ENCODE data around the gene SORL1-AS1.
A peak's percentile ranks its signal among the peaks of the same experiment; 100 is the strongest.

The SORL1-AS1 gene

GRCh38 chr11:121408830-121409229 is 43.9 kb downstream of the SORL1-AS1 start (continued):
- TF ChIP-seq ASH2L (IDR thresholded peaks at IDR 0.05; ENCODE audit: borderline replicate concordance, low read depth) (no peak), PAX5 (IDR thresholded peaks at IDR 0.05; ENCODE audit: borderline replicate concordance, low read depth, low read length) (no peak), EGR1 (IDR thresholded peaks at IDR 0.05; ENCODE audit: borderline replicate concordance in 1 of 2, low read depth in 2 of 2, low read length in 2 of 2) (no peak), HDAC6 (IDR thresholded peaks at IDR 0.05; ENCODE audit: unreplicated experiment) (no peak), DPF2 (IDR thresholded peaks at IDR 0.05) (no peak), SPI1 (IDR thresholded peaks at IDR 0.05; ENCODE audit: borderline replicate concordance, insufficient read depth, low read depth, low read length) (no peak)

GRCh38 chr11:121406291-121406690 is 46.5 kb downstream of the SORL1-AS1 start:
- WGBS (ENCODE audit: insufficient coverage, insufficient replicate concordance, low lambda C conversion rate, missing lambda C conversion rate), result 93% methylated on average over 2 of the region's 2 CpGs
- ChIA-PET RAD21 (ENCODE audit: unreplicated experiment) (interaction anchor here (0.7 to 1.5 kb wide), 6 partner anchors 11 to 70 kb away, joined by 3 to 7 read pairs (median 4); no protein-coding TSS in a partner anchor), SMC1A (ENCODE audit: uncharacterized antibody, unreplicated experiment) (interaction anchor here (0.7 to 5.2 kb wide), 17 partner anchors 8 to 71 kb away, joined by 3 to 46 read pairs (median 6); no protein-coding TSS in a partner anchor), POLR2A (interaction anchor here (1.2 to 1.7 kb wide), 4 partner anchors 11 to 33 kb away, joined by 3 to 11 read pairs (median 4); no protein-coding TSS in a partner anchor), CTCF (interaction anchor here (0.6 to 3.0 kb wide), 8 partner anchors 10 to 111 kb away, joined by 3 to 13 read pairs (median 4); no protein-coding TSS in a partner anchor)
- in situ Hi-C loops (cut with MboI) (no loop called here), intact Hi-C loops (cut with micrococcal nuclease; ENCODE audit: unreplicated experiment) (no loop called here)
- no peak for TF ChIP-seq POU2F2 (IDR thresholded peaks at IDR 0.05; ENCODE audit: borderline replicate concordance, low read depth, low read length)
- no peak for TF ChIP-seq SMARCA5 (IDR thresholded peaks at IDR 0.05)
- TF ChIP-seq ZNF274 (IDR thresholded peaks at IDR 0.05; ENCODE audit: insufficient read depth, insufficient read length), result no peak
- no peak for TF ChIP-seq NFXL1 (IDR thresholded peaks at IDR 0.05; ENCODE audit: borderline replicate concordance)
- TF ChIP-seq RCOR1 (conservative IDR thresholded peaks at IDR 0.05; ENCODE audit: low read depth, low read length), result no peak
- TF ChIP-seq BCL3 (IDR thresholded peaks at IDR 0.05; ENCODE audit: borderline replicate concordance, insufficient read depth, low read depth, low read length, poor library complexity, severe bottlenecking), result no peak
- no peak for TF ChIP-seq WRNIP1 (IDR thresholded peaks at IDR 0.05; ENCODE audit: borderline replicate concordance, low read depth, low read length)
- TF ChIP-seq ZNF622 (IDR thresholded peaks at IDR 0.05), result no peak
- no peak for TF ChIP-seq NR2F1 (conservative IDR thresholded peaks at IDR 0.05)
- no peak for TF ChIP-seq HCFC1 (IDR thresholded peaks at IDR 0.05; ENCODE audit: low read length)
- TF ChIP-seq ZBTB33 (IDR thresholded peaks at IDR 0.05), result no peak
- H3K27ac ChIP-seq (ENCODE audit: control insufficient read depth, insufficient read depth), result no peak overlapping the region
- H3K4me1 ChIP-seq (ENCODE audit: control insufficient read depth, insufficient read depth, low read length), result peaks cover 5% of the 10 kb centered on the region; the same call in 1 of the 2 replicates
- ATAC-seq (peak; percentile 26; the same call in 2 of the 3 replicates), DNase-seq (ENCODE audit: low read depth, low spot score) (no peak), FAIRE-seq (no peak)
- H3K79me2 ChIP-seq (ENCODE audit: control insufficient read depth, insufficient read depth, low read length), result no peaks in the 10 kb centered on the region
- no peak overlapping the region for H3K4me3 ChIP-seq
- H3K9ac ChIP-seq (ENCODE audit: control insufficient read depth, insufficient read depth, low read length), result no peak overlapping the region
- peak overlapping the region; percentile 56 for H2AFZ ChIP-seq (ENCODE audit: control insufficient read depth, low read depth, low read length)
- no peaks in the 10 kb centered on the region for H3K27me3 ChIP-seq (replicated peaks in 1 of 2; ENCODE audit: control insufficient read depth in 2 of 2, insufficient read depth in 2 of 2, low read length in 1 of 2)
- no peak overlapping the region for H3K4me2 ChIP-seq (ENCODE audit: control insufficient read depth, insufficient read depth)
- no peaks in the 10 kb centered on the region for H3K36me3 ChIP-seq (ENCODE audit: control insufficient read depth in 2 of 2, insufficient read depth in 2 of 2, low read length in 1 of 2)
- BruUV-seq (replicated peaks), result no TSS peak
- peaks cover 5% of the 10 kb centered on the region; the same call in 2 of the 3 replicates for H3K9me3 ChIP-seq (replicated peaks; ENCODE audit: control insufficient read depth, insufficient read depth, low read length)
- no peaks in the 10 kb centered on the region for H4K20me1 ChIP-seq (ENCODE audit: control insufficient read depth, insufficient read depth)
